ENCODE results near the gene CENATAC.
"Not testable (repeated sequence)": the region's sequence is repeated elsewhere in the genome, so short reads cannot be mapped to it uniquely, and the experiment has no call there.

Gene CENATAC

DNA sequence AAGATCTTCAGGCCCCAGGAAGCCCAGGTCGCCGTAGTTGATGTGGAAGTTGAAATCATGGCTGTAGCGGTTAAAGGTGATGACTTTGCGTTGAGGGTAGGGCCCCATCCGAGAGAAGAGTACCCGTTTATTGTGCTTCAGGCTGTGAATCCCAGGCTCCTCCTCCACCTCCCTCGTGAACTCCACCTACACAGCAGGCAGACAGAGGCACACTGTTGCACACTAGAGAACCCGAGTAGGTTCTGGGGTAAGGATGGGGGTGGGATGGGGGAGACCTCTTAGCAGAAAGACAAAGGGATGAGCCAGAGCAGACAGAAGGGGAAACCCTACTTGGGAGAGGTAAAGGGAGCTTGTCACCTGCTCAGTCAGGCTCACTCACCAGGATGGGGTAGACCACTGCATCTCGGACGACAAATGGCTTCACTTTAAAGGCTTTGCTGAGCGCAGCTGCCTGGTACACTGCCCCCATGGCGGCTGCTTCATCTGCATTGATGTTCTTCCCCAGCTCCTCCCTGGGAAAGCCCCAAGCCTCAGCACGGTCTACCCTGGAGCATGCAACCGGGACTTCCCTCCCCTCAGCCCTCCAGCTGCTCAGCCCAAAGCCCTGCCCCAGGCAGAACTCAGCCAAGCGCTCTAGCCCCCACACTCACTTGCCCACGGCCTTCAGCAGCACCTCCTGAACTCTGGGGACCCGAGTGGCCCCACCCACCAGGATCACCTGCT is 53.7 kb downstream of the CENATAC start:
- Histone ChIP-seq H3K4me3 (ENCODE audit: insufficient read depth, low read depth, low read length) (no peak overlapping the region), H3K4me1 (ENCODE audit: control insufficient read depth, insufficient read depth, low read length) (no peaks in the 10 kb centered on the region), H3K27ac (ENCODE audit: insufficient read depth, low read depth, low read length, poor library complexity, severe bottlenecking) (no peak overlapping the region), H3K36me3 (ENCODE audit: control insufficient read depth, insufficient read depth, low read length) (peaks cover 62% of the 10 kb centered on the region), H3K27me3 (ENCODE audit: control insufficient read depth, insufficient read depth, low read length, poor library complexity, severe bottlenecking) (no peaks in the 10 kb centered on the region), H3K9me3 (ENCODE audit: control insufficient read depth, low read length) (no peaks in the 10 kb centered on the region)
- WGBS, 2 experiments, result 94% methylated on average over 17 of the region's 17 CpGs

GRCh38 chr11:119052163-119052814 is 54.4 kb downstream of the CENATAC start:
- H3K4me1 ChIP-seq (ENCODE audit: control insufficient read depth, insufficient read depth, low read length), result no peaks in the 10 kb centered on the region
- H3K4me3 ChIP-seq (ENCODE audit: insufficient read depth, low read depth, low read length), result no peak overlapping the region
- no peaks in the 10 kb centered on the region for H3K9me3 ChIP-seq (ENCODE audit: control insufficient read depth, low read length)
- H3K36me3 ChIP-seq (ENCODE audit: control insufficient read depth, insufficient read depth, low read length), result peaks cover 59% of the 10 kb centered on the region
- WGBS, 2 experiments, result 96% methylated on average over 23 of the region's 23 CpGs
- no peaks in the 10 kb centered on the region for H3K27me3 ChIP-seq (ENCODE audit: control insufficient read depth, insufficient read depth, low read length, poor library complexity, severe bottlenecking)
- H3K27ac ChIP-seq (ENCODE audit: insufficient read depth, low read depth, low read length, poor library complexity, severe bottlenecking), result no peak overlapping the region

DNA sequence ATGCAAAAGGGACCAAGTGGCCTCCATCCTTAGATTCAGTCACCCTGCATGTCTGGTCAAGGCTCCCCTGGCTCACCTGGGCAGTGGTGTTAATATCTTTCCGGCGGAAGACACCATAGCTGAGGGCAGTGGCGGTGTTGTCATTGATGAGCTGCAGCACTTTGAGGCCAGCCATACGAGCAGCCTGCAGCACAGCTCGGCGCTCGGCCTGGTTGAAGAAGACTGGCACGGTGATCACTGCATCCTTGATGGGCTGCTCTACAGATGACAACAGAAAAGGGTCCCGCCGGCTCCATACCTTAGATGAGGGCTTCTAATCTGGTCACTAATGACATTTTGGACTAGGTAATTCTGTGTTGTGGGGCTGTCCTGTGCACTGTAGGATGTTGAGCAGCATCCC is 56.5 kb downstream of the CENATAC start:
- Histone ChIP-seq H3K27ac (ENCODE audit: insufficient read depth, low read depth, low read length, poor library complexity, severe bottlenecking) (no peak overlapping the region), H3K36me3 (ENCODE audit: control insufficient read depth, insufficient read depth, low read length) (peaks cover 38% of the 10 kb centered on the region), H3K27me3 (ENCODE audit: control insufficient read depth, insufficient read depth, low read length, poor library complexity, severe bottlenecking) (no peaks in the 10 kb centered on the region), H3K9me3 (ENCODE audit: control insufficient read depth, low read length) (no peaks in the 10 kb centered on the region), H3K4me3 (ENCODE audit: insufficient read depth, low read depth, low read length) (no peak overlapping the region), H3K4me1 (ENCODE audit: control insufficient read depth, insufficient read depth, low read length) (no peaks in the 10 kb centered on the region)
- 96 to 98% methylated on average over 10 of the region's 10 CpGs for WGBS, 2 experiments

DNA sequence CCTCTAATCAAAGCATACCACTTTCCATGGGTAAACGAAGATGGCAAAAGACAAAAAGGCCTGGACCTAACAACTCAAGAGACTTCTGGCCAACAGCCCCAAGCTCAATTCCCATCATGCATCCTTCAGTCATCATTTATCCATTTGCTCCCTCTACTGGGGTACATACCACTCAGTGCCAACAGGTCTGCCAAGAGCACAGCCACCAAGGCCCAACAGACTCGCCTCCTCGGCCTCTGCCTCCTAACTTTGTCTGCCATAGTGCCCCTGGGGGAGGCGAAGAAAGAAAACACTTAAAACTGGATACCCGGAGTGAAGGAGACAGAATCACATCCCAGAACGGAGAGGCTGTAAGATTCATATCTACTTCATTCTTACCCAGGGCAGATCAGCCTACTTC is 58.0 kb downstream of the CENATAC start:
- H3K4me1 ChIP-seq (ENCODE audit: control insufficient read depth, insufficient read depth, low read length), result no peaks in the 10 kb centered on the region
- no peaks in the 10 kb centered on the region for H3K9me3 ChIP-seq (ENCODE audit: control insufficient read depth, low read length)
- H3K27me3 ChIP-seq (ENCODE audit: control insufficient read depth, insufficient read depth, low read length, poor library complexity, severe bottlenecking), result no peaks in the 10 kb centered on the region
- peak overlapping the region; percentile 92 for H3K4me3 ChIP-seq (ENCODE audit: insufficient read depth, low read depth, low read length)
- no peak overlapping the region for H3K27ac ChIP-seq (ENCODE audit: insufficient read depth, low read depth, low read length, poor library complexity, severe bottlenecking)
- H3K36me3 ChIP-seq (ENCODE audit: control insufficient read depth, insufficient read depth, low read length), result peaks cover 30% of the 10 kb centered on the region
- WGBS, 2 experiments, result 62 to 70% methylated on average over 6 of the region's 6 CpGs

GRCh38 chr11:119056421-119056999 is 58.6 kb downstream of the CENATAC start:
- Histone ChIP-seq H3K4me1 (ENCODE audit: control insufficient read depth, insufficient read depth, low read length) (no peaks in the 10 kb centered on the region), H3K27ac (ENCODE audit: insufficient read depth, low read depth, low read length, poor library complexity, severe bottlenecking) (peak overlapping the region; percentile 94), H3K27me3 (ENCODE audit: control insufficient read depth, insufficient read depth, low read length, poor library complexity, severe bottlenecking) (no peaks in the 10 kb centered on the region), H3K9me3 (ENCODE audit: control insufficient read depth, low read length) (no peaks in the 10 kb centered on the region), H3K36me3 (ENCODE audit: control insufficient read depth, insufficient read depth, low read length) (peaks cover 25% of the 10 kb centered on the region), H3K4me3 (ENCODE audit: insufficient read depth, low read depth, low read length) (peak overlapping the region; percentile 92)
- WGBS, 2 experiments, result 0% methylated on average over 46 to 48 of the region's 48 CpGs

- Histone ChIP-seq H3K4me1 (ENCODE audit: control insufficient read depth, insufficient read depth, low read length) (no peaks in the 10 kb centered on the region), H3K4me3 (ENCODE audit: insufficient read depth, low read depth, low read length) (peak within 1 kb of the TSS; percentile 92), H3K27ac (ENCODE audit: insufficient read depth, low read depth, low read length, poor library complexity, severe bottlenecking) (peak within 1 kb of the TSS; percentile 94), H3K27me3 (ENCODE audit: control insufficient read depth, insufficient read depth, low read length, poor library complexity, severe bottlenecking) (no peaks in the 10 kb centered on the region), H3K9me3 (ENCODE audit: control insufficient read depth, low read length) (no peaks in the 10 kb centered on the region), H3K36me3 (ENCODE audit: control insufficient read depth, insufficient read depth, low read length) (peaks cover 18% of the 10 kb centered on the region)
- WGBS, 2 experiments, result 0% methylated on average over 79 of the region's 79 CpGs
Measured at GRCh38 chr11:119057000-119057769, 59.2 kb downstream of the CENATAC start, which contains the start of gene HYOU1. TSS of gene HYOU1 (minus strand) at chr11:119057205. CDS start at chr11:119056160, 1,045 bp downstream.

DNA sequence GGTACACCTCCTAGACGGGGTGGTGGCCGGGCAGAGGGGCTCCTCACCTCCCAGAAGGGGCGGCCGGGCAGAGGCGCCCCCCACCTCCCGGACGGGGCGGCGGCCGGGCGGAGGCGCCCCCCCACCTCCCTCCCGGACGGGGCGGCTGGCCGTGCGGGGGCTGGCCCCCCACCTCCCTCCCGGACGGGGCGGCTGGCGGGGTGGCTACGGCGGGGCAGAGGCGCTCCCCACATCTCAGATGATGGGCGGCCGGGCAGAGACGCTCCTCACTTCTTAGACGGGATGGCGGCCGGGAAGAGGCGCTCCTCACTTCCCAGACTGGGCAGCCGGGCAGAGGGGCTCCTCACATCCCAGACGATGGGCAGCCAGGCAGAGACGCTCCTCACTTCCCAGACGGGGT is 61.2 kb downstream of the CENATAC start:
- H3K36me3 ChIP-seq (ENCODE audit: control insufficient read depth, insufficient read depth, low read length); H3K27ac ChIP-seq (ENCODE audit: insufficient read depth, low read depth, low read length, poor library complexity, severe bottlenecking); H3K4me1 ChIP-seq (ENCODE audit: control insufficient read depth, insufficient read depth, low read length); H3K27me3 ChIP-seq (ENCODE audit: control insufficient read depth, insufficient read depth, low read length, poor library complexity, severe bottlenecking); H3K4me3 ChIP-seq (ENCODE audit: insufficient read depth, low read depth, low read length); H3K9me3 ChIP-seq (ENCODE audit: control insufficient read depth, low read length): not testable (repeated sequence)
- 90 to 97% methylated on average over 26 to 29 of the region's 35 CpGs for WGBS, 2 experiments

GRCh38 chr11:119061256-119061655 is 63.3 kb downstream of the CENATAC start:
- Histone ChIP-seq H3K9me3 (ENCODE audit: control insufficient read depth, low read length) (no peaks in the 10 kb centered on the region), H3K4me1 (ENCODE audit: control insufficient read depth, insufficient read depth, low read length) (no peaks in the 10 kb centered on the region), H3K36me3 (ENCODE audit: control insufficient read depth, insufficient read depth, low read length) (no peaks in the 10 kb centered on the region), H3K4me3 (ENCODE audit: insufficient read depth, low read depth, low read length) (no peak overlapping the region), H3K27ac (ENCODE audit: insufficient read depth, low read depth, low read length, poor library complexity, severe bottlenecking) (no peak overlapping the region), H3K27me3 (ENCODE audit: control insufficient read depth, insufficient read depth, low read length, poor library complexity, severe bottlenecking) (no peaks in the 10 kb centered on the region)
- 87 to 89% methylated on average over 3 of the region's 3 CpGs for WGBS, 2 experiments

DNA sequence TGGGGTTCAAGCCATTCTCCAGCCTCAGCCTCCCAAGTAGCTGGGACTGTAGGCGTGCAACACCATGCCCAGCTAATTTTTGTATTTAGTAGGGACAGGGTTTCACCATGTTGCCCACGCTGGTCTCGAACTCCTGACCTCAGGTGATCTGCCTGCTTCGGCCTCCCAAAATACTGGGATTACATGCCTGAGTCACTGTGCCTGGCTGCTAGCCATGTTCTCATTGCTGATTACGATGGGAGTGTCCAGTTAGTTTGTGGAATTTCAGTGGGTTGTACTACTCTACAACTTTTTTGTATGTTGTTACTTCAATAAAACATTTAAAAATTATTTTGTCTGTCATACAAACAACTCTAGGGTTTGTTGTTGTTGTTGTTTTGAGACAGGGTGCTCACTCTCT is 64.8 kb downstream of the CENATAC start:
- 86 to 89% methylated on average over 5 of the region's 5 CpGs for WGBS, 2 experiments
- Histone ChIP-seq H3K27ac (ENCODE audit: insufficient read depth, low read depth, low read length, poor library complexity, severe bottlenecking) (no peak overlapping the region), H3K4me1 (ENCODE audit: control insufficient read depth, insufficient read depth, low read length) (no peaks in the 10 kb centered on the region), H3K9me3 (ENCODE audit: control insufficient read depth, low read length) (no peaks in the 10 kb centered on the region), H3K36me3 (ENCODE audit: control insufficient read depth, insufficient read depth, low read length) (no peaks in the 10 kb centered on the region), H3K4me3 (ENCODE audit: insufficient read depth, low read depth, low read length) (no peak overlapping the region), H3K27me3 (ENCODE audit: control insufficient read depth, insufficient read depth, low read length, poor library complexity, severe bottlenecking) (no peaks in the 10 kb centered on the region)

- Histone ChIP-seq H3K27ac (ENCODE audit: insufficient read depth, low read depth, low read length, poor library complexity, severe bottlenecking) (no peak overlapping the region), H3K9me3 (ENCODE audit: control insufficient read depth, low read length) (no peaks in the 10 kb centered on the region), H3K36me3 (ENCODE audit: control insufficient read depth, insufficient read depth, low read length) (no peaks in the 10 kb centered on the region), H3K27me3 (ENCODE audit: control insufficient read depth, insufficient read depth, low read length, poor library complexity, severe bottlenecking) (no peaks in the 10 kb centered on the region), H3K4me1 (ENCODE audit: control insufficient read depth, insufficient read depth, low read length) (no peaks in the 10 kb centered on the region), H3K4me3 (ENCODE audit: insufficient read depth, low read depth, low read length) (no peak overlapping the region)
- WGBS, 2 experiments, result 55 to 58% methylated on average over 4 of the region's 4 CpGs
Measured at GRCh38 chr11:119065369-119065768, 67.4 kb downstream of the CENATAC start.
